Ramos (cell line): ENCODE results near the gene PARN.

Experiments
- in situ Hi-C: fragments of 300-500 bp; cut with MboI; formaldehyde crosslinking; loops from one replicate; pipeline ENCODE4 v1.14.3; 2022; ENCODE audit warnings: low sequenced_read_pairs; ENCODE audit not compliant: unreplicated experiment

Gene PARN

DNA sequence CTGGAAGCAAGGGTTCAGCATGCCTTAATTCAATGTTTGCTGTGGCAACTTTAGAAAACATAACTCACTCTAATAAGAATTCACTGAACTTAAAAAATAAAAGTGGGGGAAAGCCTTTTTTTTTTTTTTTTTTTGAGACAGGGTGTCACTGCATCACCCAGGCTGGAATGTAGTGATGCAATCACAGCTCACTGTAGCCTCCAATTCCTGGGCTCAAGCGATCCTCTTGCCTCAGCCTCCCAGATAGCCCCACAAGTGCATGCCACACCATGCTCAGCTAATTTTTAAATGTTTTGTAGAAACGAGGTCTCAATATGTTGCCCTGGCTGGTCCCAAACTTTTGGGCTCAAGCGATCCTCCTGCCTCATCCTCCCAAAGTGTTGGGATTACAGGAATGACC lies 243.9 kb downstream of the PARN start:
- in situ Hi-C loops = no loop called here
